MG63 (cell line): ENCODE results near the gene AFTPH. TPM values are rescaled to one million over a fixed set of nuclear protein-coding genes. Genes with fewer than 3 reads are reported as not detected.

Source experiments
- DNase-seq: peaks from one replicate; pipeline ENCODE4 v3.0.0-alpha.2; 2020
- H3K27me3 ChIP-seq: fragments of 250-450 bp; sonication (Bioruptor Pico); 2 replicates; pipeline ENCODE4 v1.5.1; 2020; ENCODE audit warnings: mild to moderate bottlenecking, moderate library complexity
- H3K36me3 ChIP-seq: fragments of 250-450 bp; sonication (Bioruptor Pico); 2 replicates; pipeline ENCODE4 v1.5.1; 2020; ENCODE audit warnings: mild to moderate bottlenecking, moderate library complexity
- H3K4me3 ChIP-seq: fragments of 250-450 bp; sonication (Bioruptor Pico); 2 replicates; pipeline ENCODE4 v1.5.1; 2020; ENCODE audit warnings: mild to moderate bottlenecking, moderate library complexity
- H3K9me3 ChIP-seq: fragments of 250-450 bp; sonication (Bioruptor Pico); 2 replicates; pipeline ENCODE4 v1.5.1; 2020; ENCODE audit warnings: mild to moderate bottlenecking, moderate library complexity
- total RNA-seq: library from RNA; depleted of rRNA; stranded (reverse); fragments of >200 nt; shearing (Covaris generic); gene quantifications from 2 replicates; pipeline ENCODE4 v1.2.3, GENCODE V29; 2014; ENCODE audit warnings: low replicate concordance; rRNA removed

AFTPH gene, protein sequence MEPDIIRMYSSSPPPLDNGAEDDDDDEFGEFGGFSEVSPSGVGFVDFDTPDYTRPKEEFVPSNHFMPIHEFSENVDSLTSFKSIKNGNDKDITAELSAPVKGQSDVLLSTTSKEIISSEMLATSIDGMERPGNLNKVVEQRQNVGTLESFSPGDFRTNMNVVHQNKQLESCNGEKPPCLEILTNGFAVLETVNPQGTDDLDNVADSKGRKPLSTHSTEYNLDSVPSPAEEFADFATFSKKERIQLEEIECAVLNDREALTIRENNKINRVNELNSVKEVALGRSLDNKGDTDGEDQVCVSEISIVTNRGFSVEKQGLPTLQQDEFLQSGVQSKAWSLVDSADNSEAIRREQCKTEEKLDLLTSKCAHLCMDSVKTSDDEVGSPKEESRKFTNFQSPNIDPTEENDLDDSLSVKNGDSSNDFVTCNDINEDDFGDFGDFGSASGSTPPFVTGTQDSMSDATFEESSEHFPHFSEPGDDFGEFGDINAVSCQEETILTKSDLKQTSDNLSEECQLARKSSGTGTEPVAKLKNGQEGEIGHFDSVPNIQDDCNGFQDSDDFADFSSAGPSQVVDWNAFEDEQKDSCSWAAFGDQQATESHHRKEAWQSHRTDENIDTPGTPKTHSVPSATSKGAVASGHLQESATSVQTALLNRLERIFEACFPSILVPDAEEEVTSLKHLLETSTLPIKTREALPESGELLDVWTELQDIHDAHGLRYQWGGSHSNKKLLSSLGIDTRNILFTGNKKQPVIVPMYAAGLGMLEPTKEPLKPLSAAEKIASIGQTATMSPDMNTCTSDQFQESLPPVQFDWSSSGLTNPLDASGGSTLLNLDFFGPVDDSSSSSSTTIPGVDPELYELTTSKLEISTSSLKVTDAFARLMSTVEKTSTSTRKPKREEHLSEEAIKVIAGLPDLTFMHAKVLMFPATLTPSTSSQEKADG
- total RNA-seq = 16.0 and 18.5 TPM in 2 replicates

DNA sequence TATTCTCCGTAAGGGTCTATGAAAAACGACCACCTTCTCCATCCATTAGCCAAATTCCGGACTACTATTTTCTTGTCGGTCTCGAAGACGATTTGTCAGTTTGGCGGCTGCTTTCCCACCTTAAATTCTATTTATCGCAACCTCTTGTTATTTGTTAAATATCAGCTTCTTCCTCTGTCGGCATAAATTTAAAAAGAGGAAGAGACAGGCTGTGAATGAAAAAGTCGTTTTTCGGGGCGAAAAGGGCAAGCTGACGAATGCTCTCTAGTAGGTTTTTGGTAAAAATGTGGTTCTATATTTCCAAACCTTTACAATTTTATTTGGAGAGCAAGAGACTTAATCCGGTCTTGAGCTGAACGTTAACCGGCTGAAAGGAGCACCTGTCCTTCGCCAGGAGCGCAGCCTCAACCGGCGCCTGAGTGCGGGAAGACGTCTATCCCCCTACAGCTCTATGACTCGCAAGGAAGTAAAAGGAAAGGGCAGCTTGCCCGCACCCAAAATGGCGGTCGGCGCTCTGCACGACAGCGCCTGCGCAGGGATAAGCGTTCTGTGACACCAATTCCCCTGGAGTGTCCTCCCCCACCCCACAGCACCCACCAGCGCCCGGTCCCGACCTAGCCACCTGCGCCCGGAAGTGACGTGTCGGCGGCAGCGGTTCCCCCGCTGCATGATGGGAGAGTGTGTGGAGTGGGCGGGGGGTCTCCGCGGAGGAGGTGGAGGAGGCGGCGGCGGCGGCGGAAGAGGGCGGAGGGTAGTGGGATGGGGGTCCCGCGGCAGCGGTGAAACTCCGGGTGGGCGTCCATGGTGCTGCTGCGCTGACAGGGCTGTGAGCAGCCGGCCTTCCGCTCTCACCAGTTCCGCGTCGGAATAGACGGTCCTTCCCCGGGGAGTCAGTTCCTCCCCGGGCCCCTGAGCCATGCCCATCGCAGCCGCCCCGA, at the start of gene AFTPH:
TSS of gene AFTPH (plus strand) at position 663 of the 938 bp plus-strand sequence. CDS start 27,147 bp downstream, outside the sequence.
- Histone ChIP-seq H3K27me3 (peaks cover 2% of the 10 kb centered on the region; the same call in 1 of the 2 replicates), H3K4me3 (peak within 1 kb of the TSS; percentile 94), H3K36me3 (no peaks in the 10 kb centered on the region), H3K9me3 (no peaks in the 10 kb centered on the region)
- DNase-seq = peak; percentile 99

- no peaks in the 10 kb centered on the region for H3K36me3 ChIP-seq
- H3K4me3 ChIP-seq = no peak overlapping the region
- DNase-seq = no peak
- no peaks in the 10 kb centered on the region for H3K9me3 ChIP-seq
- no peaks in the 10 kb centered on the region for H3K27me3 ChIP-seq
These were observed 49.5 kb upstream of the AFTPH start for GRCh38 chr2:64474636-64475035.

DNA sequence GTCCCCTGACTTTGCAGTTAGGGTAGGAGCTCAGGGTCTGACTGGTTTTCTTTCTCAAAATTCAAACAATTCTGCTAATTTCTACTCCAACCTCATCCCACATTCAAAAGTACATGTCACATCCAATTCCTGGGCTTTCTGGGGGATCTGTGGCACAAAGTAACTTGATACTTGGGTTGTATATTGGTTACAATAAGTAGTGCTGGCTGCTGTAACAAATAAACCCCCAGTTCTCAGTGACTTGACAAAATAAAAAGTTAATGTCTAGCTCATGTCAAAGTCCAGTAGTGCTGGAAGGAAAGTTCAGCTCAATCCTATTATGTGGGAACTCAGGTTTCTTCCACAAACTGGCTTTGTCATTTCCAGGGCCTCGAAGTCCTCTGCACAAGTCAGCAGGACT, 47.1 kb upstream of the AFTPH start:
- Histone ChIP-seq H3K27me3 (no peaks in the 10 kb centered on the region), H3K4me3 (no peak overlapping the region), H3K9me3 (no peaks in the 10 kb centered on the region), H3K36me3 (no peaks in the 10 kb centered on the region)
- DNase-seq = no peak

- DNase-seq = no peak
- H3K36me3 ChIP-seq = no peaks in the 10 kb centered on the region
- H3K27me3 ChIP-seq = no peaks in the 10 kb centered on the region
These were observed 46.1 kb upstream of the AFTPH start for GRCh38 chr2:64477979-64478378.

DNA sequence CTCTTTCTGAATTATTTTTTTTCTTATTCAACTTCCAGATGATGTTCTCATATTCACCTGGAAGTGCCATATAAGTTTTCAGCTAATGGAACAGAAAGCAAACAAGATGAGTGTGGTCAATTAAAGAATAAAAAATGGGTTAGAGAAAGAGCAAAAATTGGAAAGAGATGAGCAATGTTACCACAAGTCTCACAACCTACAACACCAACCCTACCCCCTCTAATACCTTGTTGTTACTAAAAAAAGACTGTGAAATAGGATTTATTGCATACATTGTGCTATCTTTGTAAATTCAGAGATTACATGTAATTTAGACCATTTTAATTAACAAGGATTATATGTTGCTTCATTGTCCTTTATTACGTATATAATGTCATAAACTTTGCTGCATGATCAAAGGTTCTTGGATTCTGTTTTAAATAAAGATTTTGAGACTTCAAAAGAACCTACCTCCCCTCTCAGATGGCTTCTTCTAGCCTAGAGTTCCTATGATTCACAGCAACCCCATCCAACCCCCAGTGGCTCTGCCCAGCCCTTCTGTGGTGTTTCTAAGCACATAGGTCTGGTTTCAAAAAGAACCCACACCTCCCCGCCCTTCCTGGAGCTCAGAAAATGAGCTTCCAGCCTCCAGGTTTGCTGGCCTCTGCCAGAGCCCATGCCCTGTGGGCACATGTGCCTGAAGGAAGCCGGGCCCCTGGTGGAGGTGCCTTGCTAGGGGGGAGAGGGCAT, 45.5 kb upstream of the AFTPH start:
- H3K4me3 ChIP-seq = no peak overlapping the region
- no peaks in the 10 kb centered on the region for H3K36me3 ChIP-seq
- no peaks in the 10 kb centered on the region for H3K9me3 ChIP-seq
- H3K27me3 ChIP-seq = no peaks in the 10 kb centered on the region
- no peak for DNase-seq

More at GRCh38 chr2:64477979-64478378, 46.1 kb upstream of the AFTPH start:
- Histone ChIP-seq H3K4me3 (no peak overlapping the region), H3K9me3 (no peaks in the 10 kb centered on the region)

GRCh38 chr2:64479259-64480117, 44.6 kb upstream of the AFTPH start:
- no peaks in the 10 kb centered on the region for H3K9me3 ChIP-seq
- no peaks in the 10 kb centered on the region for H3K36me3 ChIP-seq
- H3K4me3 ChIP-seq = no peak overlapping the region
- no peaks in the 10 kb centered on the region for H3K27me3 ChIP-seq
- DNase-seq = no peak

GRCh38 chr2:64481665-64482064, 42.5 kb upstream of the AFTPH start:
- DNase-seq = no peak
- Histone ChIP-seq H3K9me3 (no peaks in the 10 kb centered on the region), H3K36me3 (no peaks in the 10 kb centered on the region), H3K27me3 (no peaks in the 10 kb centered on the region), H3K4me3 (no peak overlapping the region)

DNA sequence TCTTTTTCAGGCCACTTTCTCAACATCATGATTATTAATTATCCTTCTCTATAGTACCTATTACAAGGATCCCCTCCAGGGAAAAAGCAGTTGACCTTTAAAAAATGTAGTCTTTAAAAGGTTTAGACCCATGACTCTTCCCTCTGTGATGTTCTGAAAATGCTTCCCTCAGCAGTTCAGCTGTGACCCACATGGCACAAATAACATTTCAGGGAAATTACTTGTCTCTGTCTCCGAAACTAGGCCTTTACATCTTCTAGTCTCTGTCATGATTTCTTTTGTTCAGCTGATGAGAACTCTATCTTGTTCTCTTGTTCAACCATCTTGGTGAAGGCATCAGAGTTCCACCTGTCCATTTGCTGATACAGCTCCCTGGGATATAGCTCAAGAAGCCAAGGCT, 41.9 kb upstream of the AFTPH start:
- H3K36me3 ChIP-seq = no peaks in the 10 kb centered on the region
- no peak for DNase-seq
- no peaks in the 10 kb centered on the region for H3K9me3 ChIP-seq
- H3K27me3 ChIP-seq = no peaks in the 10 kb centered on the region
- H3K4me3 ChIP-seq = no peak overlapping the region

DNA sequence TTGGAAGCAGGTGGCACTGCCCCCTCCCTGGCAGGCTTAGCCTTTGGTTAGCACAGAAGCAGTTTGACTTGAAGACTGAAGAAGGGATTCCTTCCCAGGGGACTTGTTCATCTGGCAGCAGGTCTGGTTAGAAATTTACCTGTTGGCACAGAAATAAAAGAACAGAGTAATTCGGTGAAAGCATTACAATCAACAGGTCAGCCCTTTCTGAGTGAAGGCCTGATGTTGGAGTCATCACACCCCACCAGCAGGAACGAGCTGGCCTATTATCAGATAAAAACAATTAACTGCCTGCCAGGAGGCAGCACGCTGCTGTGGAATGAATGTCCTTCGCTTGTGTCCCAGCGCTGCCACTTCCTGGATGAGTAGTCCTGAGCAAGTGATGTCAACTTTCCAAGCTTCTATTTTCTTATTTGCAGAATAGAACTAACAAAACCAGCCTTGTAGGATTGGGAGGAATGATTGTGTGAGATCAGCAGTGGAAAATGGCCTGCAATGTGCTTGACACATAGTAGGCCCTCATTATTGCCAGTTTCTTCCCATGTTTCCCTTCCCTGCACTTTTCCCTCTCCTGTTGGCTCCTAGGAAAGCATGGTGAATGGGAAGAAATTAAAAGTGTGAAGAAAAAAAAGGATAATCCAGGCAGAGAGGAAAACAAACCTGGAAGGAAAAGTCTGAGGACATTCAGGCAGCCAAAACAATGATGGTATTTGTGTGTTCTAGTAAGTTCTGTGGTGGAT, 41.2 kb upstream of the AFTPH start:
- H3K36me3 ChIP-seq = no peaks in the 10 kb centered on the region
- no peak overlapping the region for H3K4me3 ChIP-seq
- H3K27me3 ChIP-seq = no peaks in the 10 kb centered on the region
- DNase-seq = peak; percentile 58
- H3K9me3 ChIP-seq = no peaks in the 10 kb centered on the region

DNA sequence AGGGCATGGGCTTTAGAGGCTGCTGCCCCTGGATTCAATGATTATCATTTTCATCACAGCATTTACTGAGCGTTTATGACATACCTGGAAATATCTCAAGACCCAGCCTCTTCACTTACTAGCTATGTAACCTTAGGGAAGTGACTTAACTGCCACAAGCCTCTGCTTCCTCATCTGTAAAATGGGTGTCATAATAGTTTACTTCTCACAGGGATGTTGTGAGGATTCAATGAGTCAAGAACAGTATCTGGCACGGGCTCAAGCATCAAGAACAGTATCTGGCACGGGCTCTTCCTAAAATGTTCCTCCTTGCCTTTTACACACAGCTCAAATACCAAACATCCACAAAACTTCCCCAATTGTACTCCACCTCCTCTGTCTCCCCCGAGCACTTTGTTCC, 38.8 kb upstream of the AFTPH start:
- Histone ChIP-seq H3K36me3 (no peaks in the 10 kb centered on the region), H3K9me3 (no peaks in the 10 kb centered on the region), H3K27me3 (no peaks in the 10 kb centered on the region), H3K4me3 (no peak overlapping the region)
- DNase-seq = no peak

DNA sequence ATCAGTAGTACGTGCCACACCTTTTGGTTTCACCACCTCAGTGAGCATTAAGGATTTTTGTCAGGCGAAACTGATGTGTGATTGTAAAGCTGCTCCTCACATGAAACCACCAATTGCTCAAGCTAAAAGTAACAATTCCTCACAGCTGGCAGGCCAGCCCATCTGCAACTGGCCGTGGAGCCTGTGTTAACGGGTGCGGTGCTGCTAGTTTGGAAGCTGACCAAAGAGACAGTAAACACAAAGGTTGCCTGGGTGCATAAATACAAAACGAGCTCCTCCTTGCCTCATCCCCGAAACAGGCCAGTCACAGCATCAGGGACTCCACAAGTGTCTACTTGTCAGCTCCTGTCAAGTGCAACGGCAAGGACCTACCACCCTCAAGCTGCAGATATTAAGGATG, 38.2 kb upstream of the AFTPH start:
- no peaks in the 10 kb centered on the region for H3K36me3 ChIP-seq
- peak; percentile 27 for DNase-seq
- no peaks in the 10 kb centered on the region for H3K27me3 ChIP-seq
- no peak overlapping the region for H3K4me3 ChIP-seq
- H3K9me3 ChIP-seq = no peaks in the 10 kb centered on the region

GRCh38 chr2:64487256-64488049, 36.7 kb upstream of the AFTPH start:
- Histone ChIP-seq H3K36me3 (no peaks in the 10 kb centered on the region), H3K9me3 (no peaks in the 10 kb centered on the region), H3K4me3 (no peak overlapping the region), H3K27me3 (no peaks in the 10 kb centered on the region)
- no peak for DNase-seq

DNA sequence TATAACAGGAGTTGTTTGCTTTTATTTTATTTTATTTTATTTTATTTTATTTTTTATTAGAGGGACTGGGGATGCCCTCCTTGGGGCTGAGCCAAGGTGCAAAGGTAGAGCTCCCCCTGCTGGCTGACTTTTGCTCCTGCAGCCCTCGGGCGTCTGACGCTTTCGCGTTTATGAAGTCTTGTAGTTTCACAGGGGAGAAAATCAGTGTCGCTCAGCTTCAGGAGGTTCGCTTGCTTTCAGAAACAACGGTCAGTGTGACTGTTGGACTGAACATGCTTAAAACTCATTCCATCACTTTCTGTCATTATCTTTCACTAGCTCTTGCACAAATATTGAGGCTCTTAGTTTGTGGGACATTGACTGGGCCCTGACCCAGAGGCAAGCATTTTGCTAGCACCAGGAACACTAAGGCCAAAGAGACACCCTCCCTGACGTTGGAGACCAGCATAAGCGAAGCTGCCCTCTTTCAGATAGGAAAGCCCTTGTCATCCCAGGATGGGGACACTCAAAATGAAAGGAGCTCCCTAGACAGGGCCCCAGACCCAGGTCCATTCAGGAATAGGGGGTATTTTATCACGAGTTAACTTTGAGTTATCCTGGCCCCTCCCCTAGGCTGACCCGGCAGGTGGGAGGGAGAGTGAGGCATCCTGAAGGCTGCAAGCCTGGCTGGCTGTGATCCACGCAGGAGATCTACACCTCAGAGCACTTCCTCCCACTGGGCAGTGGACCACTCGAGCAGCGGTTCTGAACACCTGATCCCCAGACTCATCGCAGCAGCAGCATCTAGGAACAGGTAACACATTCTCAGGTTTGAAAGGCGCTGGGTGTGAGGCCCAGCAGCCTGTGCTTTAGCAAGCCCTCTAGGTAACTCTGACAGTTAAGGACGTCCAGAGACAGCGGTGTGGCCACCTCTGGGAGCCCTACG, 35.8 kb upstream of the AFTPH start:
- Histone ChIP-seq H3K9me3 (no peaks in the 10 kb centered on the region), H3K4me3 (no peak overlapping the region), H3K27me3 (no peaks in the 10 kb centered on the region), H3K36me3 (no peaks in the 10 kb centered on the region)
- DNase-seq = no peak
